Ovary (tissue), 3 donors: ENCODE measurements around the gene DHX8.

Experiments
- CTCF ChIP-seq, 3 donors: fragments of 450-650 bp in 2 of 3; fragments of 200-600 bp in 1 of 3; IDR thresholded peaks; one replicate each; pipeline versions ENCODE4 v1.5.1 to v1.8.0; 2016 to 2022; ENCODE audit warnings: antibody characterized with exemption in 3 of 3, mild to moderate bottlenecking in 1 of 3
- EP300 ChIP-seq: sonication (generic); formaldehyde crosslinking; IDR thresholded peaks from one replicate; pipeline ENCODE4 v1.6.1; 2017; ENCODE audit warnings: antibody characterized with exemption
- POLR2A ChIP-seq: fragments of 450-650 bp; IDR thresholded peaks from one replicate; pipeline ENCODE4 v1.6.1; 2017; ENCODE audit warnings: antibody characterized with exemption, mild to moderate bottlenecking, moderate library complexity
- donor health status: DM: no; HTN: no; CAD: no.

DNA sequence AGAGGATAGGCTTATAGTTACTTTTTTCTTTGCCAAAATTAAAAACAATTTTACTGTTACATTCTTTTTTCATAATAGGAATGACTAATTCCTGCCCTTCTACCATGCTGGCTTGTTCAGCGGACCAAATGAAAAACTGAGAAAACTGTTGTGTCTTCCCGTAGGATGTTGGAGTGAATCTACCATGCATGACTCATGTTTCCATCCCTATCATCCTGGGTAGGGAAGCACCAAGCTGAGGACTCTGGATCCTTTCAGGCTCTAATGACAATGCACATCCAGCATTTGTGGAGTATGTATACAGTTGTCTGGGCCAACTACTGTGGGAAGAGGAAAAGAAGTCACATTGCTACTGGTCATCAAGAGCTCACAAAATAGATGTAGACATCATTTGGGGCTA, 41.1 kb upstream of the DHX8 start:
- no peak for TF ChIP-seq CTCF (IDR thresholded peaks at IDR 0.05)
- no peak for TF ChIP-seq POLR2A
- TF ChIP-seq EP300: no peak
